Measurements from ENCODE around the gene FUS. TPM values are rescaled to one million over a fixed set of nuclear protein-coding genes. Genes with fewer than 3 reads are reported as not detected.
"Not testable (repeated sequence)": the region's sequence is repeated elsewhere in the genome, so short reads cannot be mapped to it uniquely, and the experiment has no call there.

Gene FUS
- total RNA-seq, 2 experiments from 2014 or later: 104 to 953 TPM

DNA sequence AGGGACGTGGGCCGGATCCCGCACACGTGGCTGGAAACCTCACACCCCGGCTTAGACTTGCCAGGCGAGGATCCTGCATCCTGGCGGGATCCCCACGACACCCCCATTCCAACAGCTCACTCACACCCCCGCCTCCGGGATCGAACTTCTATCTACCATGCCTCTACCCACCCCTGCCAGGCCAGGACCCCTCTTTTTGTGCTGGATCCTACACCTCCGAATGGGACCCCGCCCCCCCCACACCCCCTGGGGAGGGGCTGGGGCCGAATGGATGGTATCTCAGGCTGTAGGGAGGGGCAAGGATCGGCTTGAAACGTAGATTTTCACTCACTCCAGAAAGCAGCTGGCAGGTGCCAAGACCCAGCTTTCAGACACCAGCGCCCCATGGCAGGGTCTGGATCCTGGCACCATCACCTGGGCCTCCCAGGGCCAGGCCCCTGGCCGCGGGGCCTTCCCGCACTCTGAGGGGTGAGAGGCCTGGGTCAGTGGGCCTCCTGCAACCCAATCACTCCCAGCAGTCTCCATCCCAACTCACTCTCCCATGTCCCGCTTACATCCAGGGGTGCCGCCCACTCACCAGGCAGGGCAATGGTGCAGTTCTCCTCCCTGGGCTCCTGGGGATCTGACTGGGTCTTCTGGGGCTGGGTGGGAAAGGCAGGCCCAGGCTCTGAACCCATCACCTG, 36.8 kb upstream of the FUS start:
- H2AFZ ChIP-seq (ENCODE audit: low read length): peak overlapping the region; percentile 90
- H3K4me1 ChIP-seq (ENCODE audit: insufficient read depth, low read length, poor library complexity, severe bottlenecking): peaks cover 16% of the 10 kb centered on the region
- POLR2A ChIA-PET: interaction anchor here (0.6 to 2.2 kb wide), 3 partner anchors 26 to 92 kb away, joined by 4 to 16 read pairs (median 4); partner anchors contain the start of genes FUS and KAT8
- no TSS peak for BruUV-seq (replicated peaks)
- TF ChIP-seq EZH2phosphoT487 (IDR thresholded peaks at IDR 0.05; ENCODE audit: borderline replicate concordance, low read depth, low read length): no peak
- TF ChIP-seq, protein P1, sequence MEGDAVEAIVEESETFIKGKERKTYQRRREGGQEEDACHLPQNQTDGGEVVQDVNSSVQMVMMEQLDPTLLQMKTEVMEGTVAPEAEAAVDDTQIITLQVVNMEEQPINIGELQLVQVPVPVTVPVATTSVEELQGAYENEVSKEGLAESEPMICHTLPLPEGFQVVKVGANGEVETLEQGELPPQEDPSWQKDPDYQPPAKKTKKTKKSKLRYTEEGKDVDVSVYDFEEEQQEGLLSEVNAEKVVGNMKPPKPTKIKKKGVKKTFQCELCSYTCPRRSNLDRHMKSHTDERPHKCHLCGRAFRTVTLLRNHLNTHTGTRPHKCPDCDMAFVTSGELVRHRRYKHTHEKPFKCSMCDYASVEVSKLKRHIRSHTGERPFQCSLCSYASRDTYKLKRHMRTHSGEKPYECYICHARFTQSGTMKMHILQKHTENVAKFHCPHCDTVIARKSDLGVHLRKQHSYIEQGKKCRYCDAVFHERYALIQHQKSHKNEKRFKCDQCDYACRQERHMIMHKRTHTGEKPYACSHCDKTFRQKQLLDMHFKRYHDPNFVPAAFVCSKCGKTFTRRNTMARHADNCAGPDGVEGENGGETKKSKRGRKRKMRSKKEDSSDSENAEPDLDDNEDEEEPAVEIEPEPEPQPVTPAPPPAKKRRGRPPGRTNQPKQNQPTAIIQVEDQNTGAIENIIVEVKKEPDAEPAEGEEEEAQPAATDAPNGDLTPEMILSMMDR (conservative IDR thresholded peaks at IDR 0.05; ENCODE audit: low read length): 0 out of 2 replicates have a peak, but pooled peaks have one; percentile 6
- H3K4me2 ChIP-seq (ENCODE audit: low read length): peak overlapping the region; percentile 72
- H3K27ac ChIP-seq (ENCODE audit: low read depth, low read length, poor library complexity, severe bottlenecking): no peak overlapping the region
- no peak for DNase-seq (ENCODE audit: low spot score)
- peak overlapping the region; percentile 62 for H3K4me3 ChIP-seq (ENCODE audit: low read depth, low read length, poor library complexity, severe bottlenecking)
- no peaks in the 10 kb centered on the region for H3K9me3 ChIP-seq (ENCODE audit: low read length)
- intact Hi-C loops (cut with micrococcal nuclease; ENCODE audit: unreplicated experiment): loop anchor here (2.0 kb wide), 1 partner anchor 34 kb away; the partner anchor contains the start of gene BCKDK
- CTCF ChIA-PET (ENCODE audit: unreplicated experiment): no interaction called here
- no peaks in the 10 kb centered on the region for H3K79me2 ChIP-seq (ENCODE audit: insufficient read depth, low read depth, low read length)
- H4K20me1 ChIP-seq (ENCODE audit: insufficient read depth, low read length): no peaks in the 10 kb centered on the region
- no peaks in the 10 kb centered on the region for H3K36me3 ChIP-seq (ENCODE audit: insufficient read depth, low read length)
- no peaks in the 10 kb centered on the region for H3K9me2 ChIP-seq (ENCODE audit: insufficient read depth, low read length)

DNA sequence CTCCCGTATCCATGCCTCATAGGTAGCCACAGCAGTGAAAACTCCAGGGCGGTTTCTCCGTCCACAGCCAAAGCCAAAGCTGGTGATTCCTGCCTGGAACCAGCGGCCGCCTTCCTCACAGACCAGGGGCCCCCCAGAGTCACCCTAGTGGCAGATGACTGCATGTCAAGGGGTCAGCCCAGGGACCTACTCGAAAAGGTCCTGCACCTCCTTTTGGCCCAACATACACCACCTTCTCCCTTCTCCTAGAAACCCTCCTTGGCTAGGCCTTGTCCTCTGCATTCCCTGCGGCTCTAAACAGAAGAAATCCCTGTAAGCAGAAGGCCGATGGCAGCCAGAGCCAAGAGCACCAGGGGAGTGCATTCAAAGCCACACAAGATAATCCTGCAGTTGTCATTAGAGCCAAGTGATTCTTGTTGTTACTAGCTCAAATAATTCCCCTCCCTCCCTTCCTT, 36.2 kb upstream of the FUS start:
- H3K79me2 ChIP-seq (ENCODE audit: insufficient read depth, low read depth, low read length): no peaks in the 10 kb centered on the region
- no peak overlapping the region for H3K27ac ChIP-seq (ENCODE audit: low read depth, low read length, poor library complexity, severe bottlenecking)
- H3K4me2 ChIP-seq (ENCODE audit: low read length): no peak overlapping the region
- intact Hi-C loops (cut with micrococcal nuclease; ENCODE audit: unreplicated experiment): loop anchor here (2.0 kb wide), 1 partner anchor 35 kb away; the partner anchor contains the start of gene BCKDK
- POLR2A ChIA-PET: interaction anchor here (2.2 kb wide), 1 partner anchor 26 kb away, joined by 16 read pairs; the partner anchor contains the start of gene KAT8
- H3K4me1 ChIP-seq (ENCODE audit: insufficient read depth, low read length, poor library complexity, severe bottlenecking): peaks cover 16% of the 10 kb centered on the region
- H4K20me1 ChIP-seq (ENCODE audit: insufficient read depth, low read length): no peaks in the 10 kb centered on the region
- TF ChIP-seq EZH2phosphoT487 (IDR thresholded peaks at IDR 0.05; ENCODE audit: borderline replicate concordance, low read depth, low read length): no peak
- TF ChIP-seq, protein P1 (conservative IDR thresholded peaks at IDR 0.05; ENCODE audit: low read length): no peak
- H3K9me3 ChIP-seq (ENCODE audit: low read length): no peaks in the 10 kb centered on the region
- H3K9me2 ChIP-seq (ENCODE audit: insufficient read depth, low read length): no peaks in the 10 kb centered on the region
- DNase-seq (ENCODE audit: low spot score): no peak
- H3K36me3 ChIP-seq (ENCODE audit: insufficient read depth, low read length): no peaks in the 10 kb centered on the region
- no peak overlapping the region for H3K4me3 ChIP-seq (ENCODE audit: low read depth, low read length, poor library complexity, severe bottlenecking)
- no TSS peak for BruUV-seq (replicated peaks)
- no peak overlapping the region for H2AFZ ChIP-seq (ENCODE audit: low read length)
- CTCF ChIA-PET (ENCODE audit: unreplicated experiment): no interaction called here

- H3K4me1 ChIP-seq (ENCODE audit: insufficient read depth, low read length, poor library complexity, severe bottlenecking): peaks cover 16% of the 10 kb centered on the region
- H3K9me2 ChIP-seq (ENCODE audit: insufficient read depth, low read length); H3K36me3 ChIP-seq (ENCODE audit: insufficient read depth, low read length); H2AFZ ChIP-seq (ENCODE audit: low read length); H3K9me3 ChIP-seq (ENCODE audit: low read length); H3K4me3 ChIP-seq (ENCODE audit: low read depth, low read length, poor library complexity, severe bottlenecking); H4K20me1 ChIP-seq (ENCODE audit: insufficient read depth, low read length); H3K27ac ChIP-seq (ENCODE audit: low read depth, low read length, poor library complexity, severe bottlenecking); H3K4me2 ChIP-seq (ENCODE audit: low read length); DNase-seq (ENCODE audit: low spot score); CTCF ChIA-PET (ENCODE audit: unreplicated experiment); intact Hi-C loops (cut with micrococcal nuclease; ENCODE audit: unreplicated experiment); BruUV-seq (replicated peaks); H3K79me2 ChIP-seq (ENCODE audit: insufficient read depth, low read depth, low read length); POLR2A ChIA-PET: not testable (repeated sequence)
These were observed 35.5 kb upstream of the FUS start for GRCh38 chr16:31144418-31144817.
